H9 (cell line): ENCODE results near the gene NLRP5. TPM values are rescaled to one million over a fixed set of nuclear protein-coding genes. Genes with fewer than 3 reads are reported as not detected.

Experiments
- DNase-seq: peaks from one replicate; pipeline ENCODE4 v3.0.0-alpha.2; 2017
- H2AFZ ChIP-seq: one replicate; pipeline ENCODE4 v1.6.1; 2013; ENCODE audit warnings: mild to moderate bottlenecking, low read length, control low read depth, moderate library complexity
- H2AK5ac ChIP-seq: 2 replicates; pipeline ENCODE4 v1.6.1; 2013; ENCODE audit warnings: low read length, control low read depth, mixed read lengths; ENCODE audit not compliant: insufficient read length
- H2BK120ac ChIP-seq: one replicate; pipeline ENCODE4 v1.6.1; 2013; ENCODE audit warnings: low read depth, mild to moderate bottlenecking, low read length, control low read depth, inconsistent platforms; ENCODE audit not compliant: poor library complexity, severe bottlenecking
- H2BK12ac ChIP-seq: 2 replicates; pipeline ENCODE4 v1.6.1; 2013; ENCODE audit warnings: low read length, control low read depth, mixed read lengths, low read depth; ENCODE audit not compliant: insufficient read length
- H2BK15ac ChIP-seq: 2 replicates; pipeline ENCODE4 v1.6.1; 2013; ENCODE audit warnings: low read depth, low read length, control low read depth
- H2BK20ac ChIP-seq: one replicate; pipeline ENCODE4 v1.6.1; 2013; ENCODE audit warnings: low read depth, mild to moderate bottlenecking, low read length, control low read depth, inconsistent platforms; ENCODE audit not compliant: poor library complexity, severe bottlenecking
- H2BK5ac ChIP-seq: 2 replicates; pipeline ENCODE4 v1.6.1; 2013; ENCODE audit warnings: low read length, control low read depth, mixed read lengths; ENCODE audit not compliant: insufficient read length
- H3K14ac ChIP-seq: 2 replicates; pipeline ENCODE4 v1.6.1; 2013; ENCODE audit warnings: low read length, control low read depth; ENCODE audit not compliant: insufficient read depth
- H3K18ac ChIP-seq: 2 replicates; pipeline ENCODE4 v1.6.1; 2013; ENCODE audit warnings: low read depth, mild to moderate bottlenecking, mixed read lengths, low read length, control low read depth; ENCODE audit not compliant: insufficient read length
- H3K23ac ChIP-seq: 2 replicates; pipeline ENCODE4 v1.6.1; 2013; ENCODE audit warnings: low read length, control low read depth, mixed read lengths, low read depth; ENCODE audit not compliant: insufficient read length
- H3K23me2 ChIP-seq: 2 replicates; pipeline ENCODE4 v1.6.1; 2013; ENCODE audit warnings: low read depth, mild to moderate bottlenecking, mixed read lengths, low read length, control low read depth; ENCODE audit not compliant: insufficient read length, poor library complexity, severe bottlenecking
- H3K27ac ChIP-seq: 2 replicates; pipeline ENCODE4 v1.5.1; 2013; ENCODE audit warnings: low read length, control low read depth, mixed read lengths, low read depth; ENCODE audit not compliant: insufficient read length
- H3K27me3 ChIP-seq: 2 replicates; pipeline ENCODE4 v1.6.1; 2013; ENCODE audit warnings: low read length, control low read depth, inconsistent platforms; ENCODE audit not compliant: insufficient read depth
- H3K4ac ChIP-seq: 2 replicates; pipeline ENCODE4 v1.6.1; 2013; ENCODE audit warnings: low read depth, mild to moderate bottlenecking, control low read depth, inconsistent platforms, low read length, moderate library complexity
- H3K4me1 ChIP-seq: 2 replicates; pipeline ENCODE4 v1.6.1; 2013; ENCODE audit warnings: low read length, control low read depth, inconsistent platforms; ENCODE audit not compliant: insufficient read depth
- H3K4me2 ChIP-seq: 2 replicates; pipeline ENCODE4 v1.6.1; 2013; ENCODE audit warnings: low read length, control low read depth, mixed read lengths; ENCODE audit not compliant: insufficient read length, insufficient read depth
- H3K56ac ChIP-seq: 2 replicates; pipeline ENCODE4 v1.6.1; 2013; ENCODE audit warnings: low read depth, mild to moderate bottlenecking, mixed read lengths, low read length, control low read depth; ENCODE audit not compliant: insufficient read length
- H3K79me1 ChIP-seq: 2 replicates; pipeline ENCODE4 v1.6.1; 2013; ENCODE audit warnings: low read depth, mild to moderate bottlenecking, moderate library complexity, low read length, control low read depth, inconsistent platforms; ENCODE audit not compliant: insufficient read depth, poor library complexity, severe bottlenecking
- H3K79me2 ChIP-seq: 2 replicates; pipeline ENCODE4 v1.6.1; 2013; ENCODE audit warnings: low read length, control low read depth, inconsistent platforms; ENCODE audit not compliant: insufficient read depth
- H3K9ac ChIP-seq: 2 replicates; pipeline ENCODE4 v1.6.1; 2013; ENCODE audit warnings: low read length, control low read depth, mixed read lengths; ENCODE audit not compliant: insufficient read length; ENCODE audit errors: extremely low read depth
- H3K9me3 ChIP-seq: one replicate; pipeline ENCODE4 v1.6.1; 2013; ENCODE audit warnings: low read depth, low read length, inconsistent platforms; ENCODE audit not compliant: control insufficient read depth
- H3T11ph ChIP-seq: one replicate; pipeline ENCODE4 v1.6.1; 2013; ENCODE audit warnings: mild to moderate bottlenecking, low read length, control low read depth, inconsistent platforms
- H4K20me1 ChIP-seq: one replicate; pipeline ENCODE4 v1.6.1; 2013; ENCODE audit not compliant: control insufficient read depth, insufficient read length, insufficient read depth
- H4K5ac ChIP-seq: 2 replicates; pipeline ENCODE4 v1.6.1; 2013; ENCODE audit warnings: low read depth, mild to moderate bottlenecking, mixed read lengths, low read length, control low read depth; ENCODE audit not compliant: insufficient read length
- H4K8ac ChIP-seq: replicated peaks from 2 replicates; pipeline ENCODE4 v1.6.1; 2013; ENCODE audit warnings: low read length, control low read depth, mixed read lengths, low read depth; ENCODE audit not compliant: insufficient read length
- H4K91ac ChIP-seq: 2 replicates; pipeline ENCODE4 v1.6.1; 2013; ENCODE audit warnings: low read depth, mild to moderate bottlenecking, moderate library complexity, mixed read lengths, low read length, control low read depth; ENCODE audit not compliant: insufficient read length
- H3K27ac Mint-ChIP-seq, 3 experiments: 2 replicates in 2 of 3; 3 replicates in 1 of 3; pipeline ENCODE4 v1.8.0; 2020 to 2021; ENCODE audit warnings: mixed read lengths in 3 of 3, mild to moderate bottlenecking in 1 of 3, moderate library complexity in 1 of 3
- H3K27me3 Mint-ChIP-seq: 2 replicates; pipeline ENCODE4 v1.8.0; 2021; ENCODE audit warnings: low read depth, mild to moderate bottlenecking, moderate library complexity, mixed read lengths
- H3K36me3 Mint-ChIP-seq, 3 experiments: 2 replicates in 2 of 3; 3 replicates in 1 of 3; pipeline ENCODE4 v1.8.0; 2020 to 2021; ENCODE audit warnings: low read depth in 3 of 3, mixed read lengths in 3 of 3; ENCODE audit not compliant: insufficient read depth in 1 of 3
- H3K4me1 Mint-ChIP-seq, 2 experiments: 2 replicates each; pipeline ENCODE4 v1.8.0; 2020; ENCODE audit warnings: mixed read lengths in 2 of 2
- H3K4me3 Mint-ChIP-seq, 2 experiments: 2 replicates in 1 of 2; 3 replicates in 1 of 2; pipeline ENCODE4 v1.8.0; 2020 to 2021; ENCODE audit warnings: mild to moderate bottlenecking in 2 of 2, mixed read lengths in 2 of 2, moderate library complexity in 1 of 2
- H3K9me3 Mint-ChIP-seq, 2 experiments: 2 replicates in 1 of 2; 3 replicates in 1 of 2; pipeline ENCODE4 v1.8.0; 2020; ENCODE audit warnings: mild to moderate bottlenecking in 2 of 2, mixed read lengths in 2 of 2, moderate library complexity in 1 of 2
- WGBS: extraction: QIAGEN DNeasy Blood & Tissue Kit; methylation state at CpG from one replicate; pipeline ENCODE4 v1.1.7; 2013; ENCODE audit warnings: missing lambda C conversion rate, low lambda C conversion rate, mixed read lengths; ENCODE audit not compliant: insufficient read length; ENCODE audit errors: extremely low coverage; 5-methylcytosine and 5-hydroxymethylcytosine counted together
- total RNA-seq: library from RNA; stranded (reverse); gene quantifications from 2 replicates; pipeline ENCODE4 v1.2.1, GENCODE V29; 2021
- TF ChIP-seq, protein P1 (sequence below): fragments of 200-600 bp; sonication (generic); conservative IDR thresholded peaks from 3 replicates; pipeline ENCODE4 v1.8.0; 2021; ENCODE audit warnings: antibody characterized with exemption, mild to moderate bottlenecking

Gene NLRP5
- total RNA-seq, 1 experiment from 2014 or later = not detected

DNA sequence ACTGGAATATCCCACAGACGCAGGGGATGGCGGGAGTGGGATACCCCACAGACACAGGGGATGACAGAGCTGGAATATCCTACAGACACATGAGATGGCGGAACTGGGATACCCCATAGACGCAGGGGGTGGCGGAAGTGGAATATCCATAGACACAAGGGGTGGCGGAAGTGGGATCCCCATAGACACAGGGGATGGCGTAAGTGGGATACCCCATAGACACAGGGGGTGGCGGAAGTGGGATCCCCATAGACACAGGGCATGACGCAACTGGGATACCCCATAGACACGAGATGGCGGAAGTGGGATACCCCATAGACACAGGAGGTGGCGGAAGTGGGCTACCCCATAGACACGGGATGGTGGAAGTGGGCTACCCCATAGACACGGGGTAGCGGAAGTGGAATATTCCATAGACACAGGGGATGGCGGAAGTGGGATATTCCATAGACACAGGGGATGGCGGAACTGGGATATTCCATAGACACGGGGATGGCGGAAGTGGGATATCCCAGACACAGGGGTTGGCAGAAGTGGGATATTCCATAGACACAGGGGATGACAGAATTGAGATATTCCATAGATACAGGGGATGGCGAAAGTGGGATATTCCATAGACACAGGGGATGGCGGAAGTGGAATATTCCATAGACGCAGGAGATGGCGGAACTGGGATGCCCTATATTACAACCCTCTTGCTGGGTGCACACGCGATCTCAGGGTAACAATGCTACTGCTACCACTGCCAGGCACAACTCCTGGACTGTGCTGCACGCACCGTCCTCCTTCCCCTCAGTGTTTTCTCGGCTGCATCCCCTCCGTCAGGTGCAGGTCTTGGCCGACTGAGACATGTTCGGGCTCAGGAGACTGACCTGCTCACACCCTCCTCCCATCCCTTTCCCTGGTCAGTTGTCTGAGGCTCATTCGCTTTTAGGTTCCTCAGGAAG lies 106.4 kb downstream of the NLRP5 start:
- Histone ChIP-seq H2BK12ac (no peak overlapping the region), H3K79me1 (peaks cover 10% of the 10 kb centered on the region), H2AFZ (no peak overlapping the region), H3K23ac (no peak overlapping the region), H4K91ac (no peak overlapping the region), H3K4ac (no peak overlapping the region), H2BK15ac (no peak overlapping the region), H3K79me2 (no peaks in the 10 kb centered on the region; the same call in 1 of the 2 replicates), H3T11ph (no peak overlapping the region), H4K20me1 (no peaks in the 10 kb centered on the region), H3K9me3 (no peaks in the 10 kb centered on the region), H3K4me1 (no peaks in the 10 kb centered on the region), H3K27me3 (no peaks in the 10 kb centered on the region), H3K9ac (no peak overlapping the region), H4K5ac (no peak overlapping the region), H3K4me2 (no peak overlapping the region), H2BK120ac (no peak overlapping the region), H3K18ac (no peak overlapping the region), H4K8ac (no peak overlapping the region), H3K14ac (no peak overlapping the region), H3K23me2 (no peaks in the 10 kb centered on the region), H2BK20ac (no peak overlapping the region), H2BK5ac (no peak overlapping the region), H3K56ac (no peak overlapping the region), H2AK5ac (no peak overlapping the region), H3K27ac (no peak overlapping the region)
- no peaks in the 10 kb centered on the region for H3K27me3 Mint-ChIP-seq
- no CpG with 5 or more reads among the region's 32 CpGs for WGBS
- DNase-seq = no peak
- H3K4me1 Mint-ChIP-seq = peaks cover 13 to 15% of the 10 kb centered on the region in 2 experiments; a peak in 3 of 4 replicates
- H3K4me3 Mint-ChIP-seq = no peak overlapping the region
- H3K9me3 Mint-ChIP-seq = peaks cover 8 to 12% of the 10 kb centered on the region in 2 experiments; a peak in 3 of 5 replicates
- H3K27ac Mint-ChIP-seq = peak overlapping the region in 1 of 3 experiments; percentile 68; a peak in 4 of 7 replicates
- H3K36me3 Mint-ChIP-seq = peaks cover 42 to 61% (median 60%) of the 10 kb centered on the region in 3 experiments
- TF ChIP-seq, protein P1, sequence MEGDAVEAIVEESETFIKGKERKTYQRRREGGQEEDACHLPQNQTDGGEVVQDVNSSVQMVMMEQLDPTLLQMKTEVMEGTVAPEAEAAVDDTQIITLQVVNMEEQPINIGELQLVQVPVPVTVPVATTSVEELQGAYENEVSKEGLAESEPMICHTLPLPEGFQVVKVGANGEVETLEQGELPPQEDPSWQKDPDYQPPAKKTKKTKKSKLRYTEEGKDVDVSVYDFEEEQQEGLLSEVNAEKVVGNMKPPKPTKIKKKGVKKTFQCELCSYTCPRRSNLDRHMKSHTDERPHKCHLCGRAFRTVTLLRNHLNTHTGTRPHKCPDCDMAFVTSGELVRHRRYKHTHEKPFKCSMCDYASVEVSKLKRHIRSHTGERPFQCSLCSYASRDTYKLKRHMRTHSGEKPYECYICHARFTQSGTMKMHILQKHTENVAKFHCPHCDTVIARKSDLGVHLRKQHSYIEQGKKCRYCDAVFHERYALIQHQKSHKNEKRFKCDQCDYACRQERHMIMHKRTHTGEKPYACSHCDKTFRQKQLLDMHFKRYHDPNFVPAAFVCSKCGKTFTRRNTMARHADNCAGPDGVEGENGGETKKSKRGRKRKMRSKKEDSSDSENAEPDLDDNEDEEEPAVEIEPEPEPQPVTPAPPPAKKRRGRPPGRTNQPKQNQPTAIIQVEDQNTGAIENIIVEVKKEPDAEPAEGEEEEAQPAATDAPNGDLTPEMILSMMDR = no peak
